GM21390 (cell line): Measurements from ENCODE around the gene ARID3A.

Experiments used
- ATAC-seq: cut with Tn5 transposase; IDR thresholded peaks from one replicate; pipeline ENCODE4 v1.9.1; 2021; ENCODE audit not compliant: unreplicated experiment

ARID3A gene

DNA sequence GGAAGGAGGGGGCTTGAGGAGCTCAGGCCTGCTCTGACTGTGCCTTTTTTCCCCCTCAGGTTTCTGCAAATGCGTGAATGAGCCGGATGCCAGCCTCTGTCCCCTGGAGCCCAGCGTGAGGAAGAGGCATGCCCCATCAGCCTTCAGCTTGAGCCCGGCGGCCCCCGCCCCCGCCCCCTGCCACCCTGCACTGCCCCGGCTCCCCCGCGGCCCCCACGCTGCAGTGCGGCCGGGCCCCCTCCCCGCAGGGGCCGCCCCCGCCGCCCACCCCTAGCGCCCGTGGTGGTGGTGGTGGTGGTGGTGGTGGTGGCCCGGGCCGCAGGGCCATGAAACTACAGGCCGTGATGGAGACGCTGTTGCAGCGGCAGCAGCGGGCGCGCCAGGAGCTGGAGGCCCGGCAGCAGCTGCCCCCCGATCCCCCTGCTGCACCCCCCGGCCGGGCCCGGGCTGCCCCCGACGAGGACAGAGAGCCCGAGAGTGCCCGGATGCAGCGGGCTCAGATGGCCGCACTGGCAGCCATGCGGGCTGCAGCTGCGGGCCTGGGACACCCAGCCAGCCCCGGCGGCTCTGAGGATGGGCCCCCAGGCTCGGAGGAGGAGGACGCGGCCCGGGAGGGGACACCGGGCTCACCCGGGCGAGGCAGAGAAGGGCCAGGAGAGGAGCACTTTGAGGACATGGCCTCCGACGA is 3.5 kb downstream of the ARID3A start:
- no peak for ATAC-seq

- ATAC-seq = no peak
Measured at GRCh38 chr19:929891-930258, 4.0 kb downstream of the ARID3A start.

- ATAC-seq = no peak
Measured at GRCh38 chr19:931860-932647, 6.2 kb downstream of the ARID3A start.

- no peak for ATAC-seq
Measured at GRCh38 chr19:932648-933552, 7.1 kb downstream of the ARID3A start.

- no peak for ATAC-seq
Measured at GRCh38 chr19:933553-933882, 7.7 kb downstream of the ARID3A start.

- ATAC-seq = no peak
Measured at GRCh38 chr19:934197-934840, 8.5 kb downstream of the ARID3A start.

DNA sequence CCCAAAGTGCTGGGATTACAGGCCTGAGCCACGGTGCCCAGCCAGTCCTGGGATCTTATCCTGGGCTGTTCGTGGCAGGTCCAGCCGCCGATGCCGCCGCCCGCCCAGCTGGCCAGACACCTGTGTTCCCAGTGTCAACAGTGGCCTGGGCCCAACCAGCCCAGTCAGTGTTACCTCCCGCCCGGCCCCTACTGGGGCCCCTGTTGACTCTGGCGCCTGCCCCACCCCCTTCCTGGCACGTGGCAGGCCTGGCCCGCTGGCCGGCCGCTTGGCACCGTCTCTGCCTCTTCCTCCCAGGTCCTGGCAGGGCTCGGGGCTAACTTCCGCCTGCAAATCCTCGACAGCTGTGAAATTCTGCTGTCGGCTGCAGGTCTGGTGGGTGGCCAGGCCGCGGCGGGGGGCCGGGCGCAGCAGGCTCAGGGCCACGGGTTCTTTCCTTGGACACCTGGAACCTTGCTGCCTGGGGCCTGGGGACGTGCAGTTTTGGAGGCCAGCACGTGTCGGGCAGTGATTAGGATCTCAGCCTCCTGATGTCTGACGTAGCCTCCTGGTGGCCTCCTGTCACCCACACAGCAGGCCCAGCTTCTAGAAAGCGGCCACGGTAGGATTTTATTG is 9.1 kb downstream of the ARID3A start:
- no peak for ATAC-seq

GRCh38 chr19:936175-936546 is 10.3 kb downstream of the ARID3A start:
- no peak for ATAC-seq

DNA sequence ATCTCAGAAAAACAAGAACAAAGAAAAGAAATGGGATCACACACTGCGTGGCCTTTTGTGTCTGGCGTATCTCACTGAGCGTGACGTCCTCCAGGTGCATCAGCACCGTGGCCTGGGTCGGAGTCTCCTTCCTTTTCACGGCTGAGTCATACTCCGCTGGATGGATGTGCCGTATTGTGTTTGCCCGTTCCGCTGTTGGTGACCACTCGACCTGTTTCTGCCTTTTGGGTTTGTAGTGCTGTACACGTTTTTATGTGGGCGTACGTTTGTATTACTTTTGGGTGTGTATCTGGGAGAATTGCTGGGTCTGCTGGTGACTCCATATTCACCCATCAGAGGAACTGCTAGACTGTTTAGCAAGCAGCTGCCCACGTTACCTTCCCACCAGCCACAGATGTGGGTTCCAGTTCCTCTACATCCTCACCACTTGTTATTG is 11.4 kb downstream of the ARID3A start:
- no peak for ATAC-seq

GRCh38 chr19:938233-938923 is 12.5 kb downstream of the ARID3A start:
- no peak for ATAC-seq

DNA sequence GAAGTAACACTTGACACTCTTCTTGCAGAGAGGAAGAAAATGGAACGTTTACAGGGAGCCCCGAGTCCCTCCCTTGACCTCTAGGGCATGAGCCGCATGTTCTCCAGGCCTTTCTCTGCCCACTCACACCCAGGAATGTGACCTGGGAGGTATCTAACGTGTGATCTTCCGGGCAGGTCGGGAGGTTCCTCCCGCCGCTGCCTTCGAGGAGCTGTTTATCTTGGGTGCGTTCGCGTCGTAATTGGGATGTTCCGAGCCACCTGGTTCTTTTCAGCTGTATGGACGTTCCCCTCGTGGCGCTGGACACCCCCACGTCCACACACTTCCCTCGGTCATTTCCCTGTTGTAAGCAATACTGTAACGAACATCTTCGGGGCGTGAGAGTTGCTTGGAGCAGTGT is 13.6 kb downstream of the ARID3A start:
- no peak for ATAC-seq

- no peak for ATAC-seq
Measured at GRCh38 chr19:939922-940321, 14.1 kb downstream of the ARID3A start.

GRCh38 chr19:940591-941291 is 14.9 kb downstream of the ARID3A start:
- ATAC-seq = no peak

DNA sequence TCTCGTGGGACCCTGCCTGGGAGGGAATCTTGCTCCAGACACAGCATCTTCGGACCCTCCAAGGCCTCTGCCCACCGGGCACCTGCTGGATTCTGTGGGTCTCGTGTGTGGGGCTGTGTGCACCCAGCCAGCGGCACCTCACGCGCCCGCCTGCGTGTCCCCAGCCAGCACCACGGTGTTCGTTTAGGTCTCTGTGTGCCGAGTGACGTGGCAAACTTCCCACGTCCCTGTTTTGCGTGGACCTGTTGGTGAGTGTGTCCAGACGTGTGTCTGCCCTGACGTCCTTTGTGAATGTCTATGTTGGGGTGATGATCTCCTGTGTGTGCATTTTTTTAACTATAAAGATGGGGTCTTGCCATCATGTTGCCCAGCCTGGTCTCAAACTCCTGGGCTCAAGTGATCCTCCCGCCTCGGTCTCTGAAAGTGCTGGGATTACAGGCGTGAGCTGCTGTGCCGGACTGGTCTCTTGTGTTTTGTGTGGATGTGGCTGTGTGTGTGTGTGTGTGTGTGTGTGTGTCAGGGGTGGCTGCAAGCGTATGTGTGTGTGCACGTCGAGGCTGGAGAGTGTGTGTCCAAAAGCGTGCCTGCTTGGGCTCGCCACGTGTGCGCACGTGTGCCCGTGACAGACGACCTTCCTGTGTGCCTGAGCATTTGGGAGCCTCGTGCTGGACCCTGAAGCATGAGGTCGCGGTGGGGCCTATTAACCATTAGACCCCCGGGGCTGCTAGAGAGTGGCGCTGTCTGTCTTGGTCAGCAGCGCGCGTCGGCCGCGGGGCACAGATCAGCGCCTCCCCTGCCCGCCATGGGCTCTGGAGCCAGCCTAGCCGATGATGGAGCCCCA is 15.7 kb downstream of the ARID3A start:
- no peak for ATAC-seq

- ATAC-seq = no peak
Measured at GRCh38 chr19:942133-942645, 16.4 kb downstream of the ARID3A start.

DNA sequence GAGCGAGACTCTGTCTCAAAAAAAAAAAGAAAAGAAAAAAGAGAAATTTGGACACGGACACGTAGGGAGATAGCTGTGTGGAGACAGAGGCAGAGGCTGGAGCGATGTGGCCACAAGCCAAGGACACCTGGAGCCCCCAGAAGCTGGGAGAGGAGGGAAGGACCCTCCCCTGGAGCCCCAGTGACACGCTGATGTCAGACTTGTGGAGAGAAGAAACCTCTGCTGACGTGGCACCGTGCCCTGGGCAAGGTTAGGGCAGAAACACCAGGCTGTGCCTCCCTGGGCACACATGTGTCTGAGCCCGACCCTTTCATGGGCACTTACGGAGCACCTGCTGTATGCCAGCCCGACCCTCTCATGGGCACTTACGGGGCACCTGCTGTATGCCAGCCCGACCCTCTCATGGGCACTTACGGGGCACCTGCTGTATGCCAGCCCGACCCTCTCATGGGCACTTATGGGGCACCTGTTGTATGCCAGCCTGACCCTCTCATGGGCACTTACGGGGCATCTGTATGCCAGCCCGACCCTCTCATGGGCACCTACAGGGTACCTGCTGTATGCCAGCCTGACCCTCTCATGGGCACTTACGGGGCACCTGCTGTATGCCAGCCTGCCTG is 17.8 kb downstream of the ARID3A start:
- no peak for ATAC-seq

DNA sequence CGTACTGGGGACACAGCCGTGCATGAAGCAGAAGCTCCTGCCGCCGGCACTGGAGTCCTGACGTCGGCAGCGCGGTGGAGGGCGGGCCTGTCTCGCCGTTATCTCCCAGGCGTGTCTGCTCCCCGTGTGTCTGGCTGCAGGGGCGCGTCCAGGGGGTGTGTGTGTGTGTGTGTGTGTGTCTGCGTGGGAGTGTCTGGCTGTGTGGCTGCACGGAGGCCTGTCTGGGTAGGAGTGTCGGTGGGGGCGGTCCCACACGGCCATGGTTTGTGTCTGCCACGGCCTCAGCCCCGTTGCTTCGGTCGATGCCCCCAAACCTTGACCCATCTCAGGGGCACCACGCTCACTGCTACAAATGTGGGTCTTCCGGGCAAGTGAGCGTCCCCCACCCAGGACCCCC is 18.3 kb downstream of the ARID3A start:
- ATAC-seq = no peak

DNA sequence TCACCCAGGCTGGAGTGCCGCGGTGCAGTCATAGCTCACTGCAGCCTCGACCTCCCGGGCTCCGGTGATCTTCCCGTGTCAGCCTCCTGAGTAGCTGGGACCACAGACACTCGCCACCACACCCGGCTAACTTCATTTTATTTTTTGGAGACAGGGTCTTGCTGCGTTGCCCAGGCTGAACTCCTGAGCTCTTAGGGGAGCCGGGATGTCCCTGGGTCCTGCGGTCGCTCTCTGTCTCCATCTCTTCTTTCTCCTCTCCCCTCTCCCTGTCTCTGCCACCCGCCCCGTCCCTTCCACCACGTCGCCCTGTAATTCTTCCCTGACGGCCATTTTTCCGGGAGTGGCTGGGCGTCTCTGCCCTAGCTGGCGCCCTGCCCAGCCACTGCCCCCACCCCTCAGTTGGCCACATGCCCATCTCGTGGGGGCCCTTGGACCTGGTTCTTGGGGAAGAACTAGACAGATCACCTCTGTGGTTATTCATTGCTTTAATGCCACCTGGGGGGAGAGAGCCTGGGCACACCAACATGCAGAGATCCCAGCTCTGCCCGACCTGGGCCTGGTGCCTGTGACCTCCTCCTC is 18.9 kb downstream of the ARID3A start:
- ATAC-seq = no peak
